Activated gamma-delta T cell (primary cell): ENCODE measurements around the gene GGTA1.
"Not testable (repeated sequence)": the region's sequence is repeated elsewhere in the genome, so short reads cannot be mapped to it uniquely, and the experiment has no call there.

Experiments used
- DNase-seq: peaks from one replicate; lab custom pipeline; 2025; lab: John Stamatoyannopoulos, UW
- total RNA-seq, 2 donors: gene quantifications; one replicate each; lab custom pipeline; 2026; lab: John Stamatoyannopoulos, UW

GGTA1 gene
- 0 to 1.0 reads per million in 2 donors for total RNA-seq

GRCh38 chr9:121499427-121500164 lies at the start of gene GGTA1:
TSS of gene GGTA1 (minus strand) at chr9:121499844. CDS start at chr9:121467922, 31,922 bp downstream.
- DNase-seq = no peak

GRCh38 chr9:121548666-121549065 lies 49.0 kb upstream of the GGTA1 start:
- no peak for DNase-seq

- DNase-seq = no peak
These were observed 46.3 kb upstream of the GGTA1 start for GRCh38 chr9:121545875-121546423.

GRCh38 chr9:121545150-121545874 lies 45.7 kb upstream of the GGTA1 start:
- no peak for DNase-seq

GRCh38 chr9:121542025-121542424 lies 42.4 kb upstream of the GGTA1 start:
- no peak for DNase-seq

- DNase-seq = no peak
These were observed 41.6 kb upstream of the GGTA1 start for GRCh38 chr9:121541256-121541655.

- DNase-seq = no peak
These were observed 38.6 kb upstream of the GGTA1 start for GRCh38 chr9:121538221-121538620.

GRCh38 chr9:121537283-121537682 lies 37.6 kb upstream of the GGTA1 start:
- no peak for DNase-seq

GRCh38 chr9:121532881-121533280 lies 33.2 kb upstream of the GGTA1 start:
- DNase-seq = no peak

- DNase-seq = no peak
These were observed 29.8 kb upstream of the GGTA1 start for GRCh38 chr9:121529237-121529987.

- no peak for DNase-seq
These were observed 29.0 kb upstream of the GGTA1 start for GRCh38 chr9:121528642-121529041.

GRCh38 chr9:121527371-121527770 lies 27.7 kb upstream of the GGTA1 start:
- no peak for DNase-seq

- DNase-seq = not testable (repeated sequence)
These were observed 20.0 kb upstream of the GGTA1 start for GRCh38 chr9:121519688-121520087.

- DNase-seq = no peak
These were observed 19.0 kb upstream of the GGTA1 start for GRCh38 chr9:121518634-121519033.

GRCh38 chr9:121513166-121513565 lies 13.5 kb upstream of the GGTA1 start:
- DNase-seq = not testable (repeated sequence)

- DNase-seq = no peak
These were observed 11.3 kb upstream of the GGTA1 start for GRCh38 chr9:121510766-121511550.

- DNase-seq = no peak
These were observed 9.5 kb upstream of the GGTA1 start for GRCh38 chr9:121509180-121509579.

GRCh38 chr9:121508415-121508814 lies 8.8 kb upstream of the GGTA1 start:
- no peak for DNase-seq

GRCh38 chr9:121505903-121506735 lies 6.5 kb upstream of the GGTA1 start:
- no peak for DNase-seq

GRCh38 chr9:121503444-121503843 lies 3.8 kb upstream of the GGTA1 start:
- DNase-seq = no peak

GRCh38 chr9:121500165-121500478 lies 478 bp upstream of the GGTA1 start:
- no peak for DNase-seq
